ENCODE results near the gene KIRREL2.

The KIRREL2 gene

GRCh38 chr19:35852029-35852780, 4.5 kb upstream of the KIRREL2 start, which contains the start of gene NPHS1:
NPHS1 (minus strand) TSS chr19:35852504; CDS start chr19:35851837, 667 bp downstream.
- H4K20me1 ChIP-seq (ENCODE audit: insufficient read depth, low read length, poor library complexity, severe bottlenecking), result no peaks in the 10 kb centered on the region
- TF ChIP-seq CTCF (conservative IDR thresholded peaks at IDR 0.05; ENCODE audit: low read length) (no peak), EZH2phosphoT487 (IDR thresholded peaks at IDR 0.05; ENCODE audit: borderline replicate concordance) (no peak)
- H3K79me2 ChIP-seq (ENCODE audit: insufficient read depth, low read length), result no peaks in the 10 kb centered on the region
- no peak within 1 kb of the TSS for H3K4me3 ChIP-seq (ENCODE audit: low read length, poor library complexity, severe bottlenecking)
- no peak within 1 kb of the TSS for H3K9ac ChIP-seq (ENCODE audit: low read depth, low read length, poor library complexity, severe bottlenecking)
- no peaks in the 10 kb centered on the region for H3K9me2 ChIP-seq (replicated peaks; ENCODE audit: low read depth, low read length)
- no peaks in the 10 kb centered on the region for H3K9me3 ChIP-seq (ENCODE audit: insufficient read depth, low read depth, low read length)
- H2AFZ ChIP-seq (ENCODE audit: low read length), result no peak within 1 kb of the TSS
- peaks cover 3% of the 10 kb centered on the region for H3K4me1 ChIP-seq (ENCODE audit: insufficient read depth, low read length, poor library complexity, severe bottlenecking)
- H3F3A ChIP-seq (ENCODE audit: low read depth), result no peaks in the 10 kb centered on the region
- no peak within 1 kb of the TSS for H3K4me2 ChIP-seq (ENCODE audit: low read depth, low read length, poor library complexity, severe bottlenecking)
- H3K36me3 ChIP-seq (ENCODE audit: insufficient read depth, low read length), result no peaks in the 10 kb centered on the region
- no peaks in the 10 kb centered on the region for H3K27me3 ChIP-seq (ENCODE audit: insufficient read depth, low read length, poor library complexity, severe bottlenecking)

- Histone ChIP-seq H3K4me3 (ENCODE audit: low read length, poor library complexity, severe bottlenecking) (no peak overlapping the region), H3K4me2 (ENCODE audit: low read depth, low read length, poor library complexity, severe bottlenecking) (no peak overlapping the region), H3K9ac (ENCODE audit: low read depth, low read length, poor library complexity, severe bottlenecking) (no peak overlapping the region), H3F3A (ENCODE audit: low read depth) (no peaks in the 10 kb centered on the region), H3K9me2 (replicated peaks; ENCODE audit: low read depth, low read length) (no peaks in the 10 kb centered on the region), H4K20me1 (ENCODE audit: insufficient read depth, low read length, poor library complexity, severe bottlenecking) (no peaks in the 10 kb centered on the region), H3K9me3 (ENCODE audit: insufficient read depth, low read depth, low read length) (no peaks in the 10 kb centered on the region), H3K36me3 (ENCODE audit: insufficient read depth, low read length) (no peaks in the 10 kb centered on the region), H3K4me1 (ENCODE audit: insufficient read depth, low read length, poor library complexity, severe bottlenecking) (peaks cover 4% of the 10 kb centered on the region), H3K79me2 (ENCODE audit: insufficient read depth, low read length) (no peaks in the 10 kb centered on the region), H2AFZ (ENCODE audit: low read length) (no peak overlapping the region), H3K27me3 (ENCODE audit: insufficient read depth, low read length, poor library complexity, severe bottlenecking) (no peaks in the 10 kb centered on the region)
- TF ChIP-seq EZH2phosphoT487 (IDR thresholded peaks at IDR 0.05; ENCODE audit: borderline replicate concordance) (no peak), CTCF (conservative IDR thresholded peaks at IDR 0.05; ENCODE audit: low read length) (no peak)
Measured at GRCh38 chr19:35853038-35853756, 3.5 kb upstream of the KIRREL2 start.

GRCh38 chr19:35858311-35858710, 1.6 kb downstream of the KIRREL2 start:
- Histone ChIP-seq H3K9me3 (ENCODE audit: insufficient read depth, low read depth, low read length) (no peaks in the 10 kb centered on the region), H2AFZ (ENCODE audit: low read length) (no peak overlapping the region), H4K20me1 (ENCODE audit: insufficient read depth, low read length, poor library complexity, severe bottlenecking) (no peaks in the 10 kb centered on the region), H3K27me3 (ENCODE audit: insufficient read depth, low read length, poor library complexity, severe bottlenecking) (no peaks in the 10 kb centered on the region), H3K79me2 (ENCODE audit: insufficient read depth, low read length) (no peaks in the 10 kb centered on the region), H3K9me2 (replicated peaks; ENCODE audit: low read depth, low read length) (no peaks in the 10 kb centered on the region), H3K36me3 (ENCODE audit: insufficient read depth, low read length) (no peaks in the 10 kb centered on the region), H3K4me3 (ENCODE audit: low read length, poor library complexity, severe bottlenecking) (no peak overlapping the region), H3K4me2 (ENCODE audit: low read depth, low read length, poor library complexity, severe bottlenecking) (no peak overlapping the region), H3F3A (ENCODE audit: low read depth) (no peaks in the 10 kb centered on the region), H3K9ac (ENCODE audit: low read depth, low read length, poor library complexity, severe bottlenecking) (no peak overlapping the region), H3K4me1 (ENCODE audit: insufficient read depth, low read length, poor library complexity, severe bottlenecking) (peaks cover 4% of the 10 kb centered on the region)
- no peak for TF ChIP-seq EZH2phosphoT487 (IDR thresholded peaks at IDR 0.05; ENCODE audit: borderline replicate concordance)
- no peak for TF ChIP-seq CTCF (conservative IDR thresholded peaks at IDR 0.05; ENCODE audit: low read length)
